ENCODE results near the gene PHKG1. TPM values are rescaled to one million over a fixed set of nuclear protein-coding genes. Genes with fewer than 3 reads are reported as not detected.
A peak's percentile ranks its signal among the peaks of the same experiment; 100 is the strongest.
"Not testable (repeated sequence)": the region's sequence is repeated elsewhere in the genome, so short reads cannot be mapped to it uniquely, and the experiment has no call there.

PHKG1 gene
- polyA plus RNA-seq, 2 of the 4 experiments (the other 2 are of a cell fraction): 0.41 to 1.0 TPM

DNA sequence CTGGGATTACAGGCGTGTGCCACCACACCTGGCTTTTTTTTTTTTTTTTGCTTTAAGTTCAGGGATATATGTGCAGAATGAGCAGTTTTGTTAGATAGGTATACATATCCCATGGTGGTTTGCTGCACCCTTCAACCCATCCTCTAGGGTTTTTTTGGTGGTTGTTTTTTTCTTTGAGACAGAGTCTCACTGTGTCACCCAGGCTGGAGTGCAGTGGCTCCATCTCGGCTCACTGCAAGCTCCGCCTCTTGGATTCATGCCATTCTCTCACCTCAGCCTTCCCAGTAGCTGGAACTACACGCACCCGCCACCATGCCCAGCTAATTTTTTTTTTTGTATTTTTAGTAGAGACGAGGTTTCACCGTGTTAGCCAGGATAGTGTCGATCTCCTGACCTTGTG is 44.0 kb downstream of the PHKG1 start:
- peak overlapping the region; percentile 86 to 93 for H3K27ac ChIP-seq
- not testable (repeated sequence) for H3K9me3 ChIP-seq, ATAC-seq, H3K4me3 ChIP-seq, FAIRE-seq
- TF ChIP-seq JUN (IDR thresholded peaks at IDR 0.05): 0 out of 5 replicates have a peak, but pooled peaks of 1 of the 2 experiments have one; percentile 26
- peak overlapping the region; percentile 87 for H3K4me2 ChIP-seq
- WGBS (ENCODE audit: missing lambda C conversion rate): 26% methylated on average over 8 of the region's 8 CpGs
- ChIA-PET POLR2A (interaction anchor here (1.0 kb wide), 2 partner anchors 14 to 84 kb away, joined by 3 to 5 read pairs; no protein-coding TSS in a partner anchor), CTCF (interaction anchor here (1.6 kb wide), 1 partner anchor 26 kb away, joined by 4 read pairs; no protein-coding TSS in a partner anchor)
- DNase-seq (ENCODE audit: low read depth in 1 of 2, low spot score in 1 of 2): peak in 1 of 2 experiments; percentile 64
- peaks cover 61% of the 10 kb centered on the region for H3K4me1 ChIP-seq

DNA sequence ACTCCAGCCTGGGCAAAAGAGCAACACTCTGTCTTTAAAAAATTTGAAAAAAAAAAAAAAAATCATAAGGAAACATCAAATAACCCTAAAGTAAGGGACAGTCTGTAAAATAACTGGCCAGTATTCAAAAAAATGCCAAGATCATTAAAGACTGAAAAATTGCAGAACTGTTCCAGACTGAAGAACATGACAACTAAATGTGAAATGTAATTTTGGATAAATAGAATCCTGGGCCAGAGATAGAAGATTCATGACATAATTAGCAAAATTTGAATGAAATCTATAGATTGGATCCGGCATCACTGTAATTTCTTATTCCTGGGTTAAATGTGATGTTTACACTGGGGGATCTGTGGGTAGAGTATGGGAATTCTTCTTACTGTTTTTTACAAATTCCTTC is 44.5 kb downstream of the PHKG1 start:
- Histone ChIP-seq H3K4me1 (peaks cover 56% of the 10 kb centered on the region), H3K4me3 (no peak overlapping the region), H3K4me2 (peak overlapping the region; percentile 87), H3K27ac (peak overlapping the region; percentile 86 to 93), H3K9me3 (no peaks in the 10 kb centered on the region)
- ATAC-seq: no peak
- TF ChIP-seq MAZ (IDR thresholded peaks at IDR 0.05; ENCODE audit: borderline replicate concordance, low read depth, low read length): no peak
- TF ChIP-seq, protein P1, sequence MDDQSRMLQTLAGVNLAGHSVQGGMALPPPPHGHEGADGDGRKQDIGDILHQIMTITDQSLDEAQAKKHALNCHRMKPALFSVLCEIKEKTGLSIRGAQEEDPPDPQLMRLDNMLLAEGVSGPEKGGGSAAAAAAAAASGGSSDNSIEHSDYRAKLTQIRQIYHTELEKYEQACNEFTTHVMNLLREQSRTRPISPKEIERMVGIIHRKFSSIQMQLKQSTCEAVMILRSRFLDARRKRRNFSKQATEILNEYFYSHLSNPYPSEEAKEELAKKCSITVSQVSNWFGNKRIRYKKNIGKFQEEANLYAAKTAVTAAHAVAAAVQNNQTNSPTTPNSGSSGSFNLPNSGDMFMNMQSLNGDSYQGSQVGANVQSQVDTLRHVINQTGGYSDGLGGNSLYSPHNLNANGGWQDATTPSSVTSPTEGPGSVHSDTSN (IDR thresholded peaks at IDR 0.05): no peak
- no peak for TF ChIP-seq KDM1A (IDR thresholded peaks at IDR 0.05; ENCODE audit: low read depth)
- TF ChIP-seq, protein P2, sequence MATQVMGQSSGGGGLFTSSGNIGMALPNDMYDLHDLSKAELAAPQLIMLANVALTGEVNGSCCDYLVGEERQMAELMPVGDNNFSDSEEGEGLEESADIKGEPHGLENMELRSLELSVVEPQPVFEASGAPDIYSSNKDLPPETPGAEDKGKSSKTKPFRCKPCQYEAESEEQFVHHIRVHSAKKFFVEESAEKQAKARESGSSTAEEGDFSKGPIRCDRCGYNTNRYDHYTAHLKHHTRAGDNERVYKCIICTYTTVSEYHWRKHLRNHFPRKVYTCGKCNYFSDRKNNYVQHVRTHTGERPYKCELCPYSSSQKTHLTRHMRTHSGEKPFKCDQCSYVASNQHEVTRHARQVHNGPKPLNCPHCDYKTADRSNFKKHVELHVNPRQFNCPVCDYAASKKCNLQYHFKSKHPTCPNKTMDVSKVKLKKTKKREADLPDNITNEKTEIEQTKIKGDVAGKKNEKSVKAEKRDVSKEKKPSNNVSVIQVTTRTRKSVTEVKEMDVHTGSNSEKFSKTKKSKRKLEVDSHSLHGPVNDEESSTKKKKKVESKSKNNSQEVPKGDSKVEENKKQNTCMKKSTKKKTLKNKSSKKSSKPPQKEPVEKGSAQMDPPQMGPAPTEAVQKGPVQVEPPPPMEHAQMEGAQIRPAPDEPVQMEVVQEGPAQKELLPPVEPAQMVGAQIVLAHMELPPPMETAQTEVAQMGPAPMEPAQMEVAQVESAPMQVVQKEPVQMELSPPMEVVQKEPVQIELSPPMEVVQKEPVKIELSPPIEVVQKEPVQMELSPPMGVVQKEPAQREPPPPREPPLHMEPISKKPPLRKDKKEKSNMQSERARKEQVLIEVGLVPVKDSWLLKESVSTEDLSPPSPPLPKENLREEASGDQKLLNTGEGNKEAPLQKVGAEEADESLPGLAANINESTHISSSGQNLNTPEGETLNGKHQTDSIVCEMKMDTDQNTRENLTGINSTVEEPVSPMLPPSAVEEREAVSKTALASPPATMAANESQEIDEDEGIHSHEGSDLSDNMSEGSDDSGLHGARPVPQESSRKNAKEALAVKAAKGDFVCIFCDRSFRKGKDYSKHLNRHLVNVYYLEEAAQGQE (IDR thresholded peaks at IDR 0.05): no peak
- no peak for TF ChIP-seq ZNF302 (CRISPR knock-in tag; IDR thresholded peaks at IDR 0.05)
- TF ChIP-seq CBX8 (IDR thresholded peaks at IDR 0.05): no peak
- no peak for TF ChIP-seq ZC3H11A (IDR thresholded peaks at IDR 0.05)
- no peak for TF ChIP-seq BHLHE40 (IDR thresholded peaks at IDR 0.05; ENCODE audit: low read depth, low read length)
- no peak for FAIRE-seq
- POLR2A ChIA-PET: interaction anchor here (1.0 kb wide), 2 partner anchors 14 to 83 kb away, joined by 3 to 5 read pairs; no protein-coding TSS in a partner anchor
- DNase-seq (ENCODE audit: low read depth in 1 of 2, low spot score in 1 of 2): no peak
- 70% methylated on average over 1 of the region's 1 CpG for WGBS (ENCODE audit: missing lambda C conversion rate)
- CTCF ChIA-PET: interaction anchor here (1.6 kb wide), 1 partner anchor 26 kb away, joined by 4 read pairs; no protein-coding TSS in a partner anchor

DNA sequence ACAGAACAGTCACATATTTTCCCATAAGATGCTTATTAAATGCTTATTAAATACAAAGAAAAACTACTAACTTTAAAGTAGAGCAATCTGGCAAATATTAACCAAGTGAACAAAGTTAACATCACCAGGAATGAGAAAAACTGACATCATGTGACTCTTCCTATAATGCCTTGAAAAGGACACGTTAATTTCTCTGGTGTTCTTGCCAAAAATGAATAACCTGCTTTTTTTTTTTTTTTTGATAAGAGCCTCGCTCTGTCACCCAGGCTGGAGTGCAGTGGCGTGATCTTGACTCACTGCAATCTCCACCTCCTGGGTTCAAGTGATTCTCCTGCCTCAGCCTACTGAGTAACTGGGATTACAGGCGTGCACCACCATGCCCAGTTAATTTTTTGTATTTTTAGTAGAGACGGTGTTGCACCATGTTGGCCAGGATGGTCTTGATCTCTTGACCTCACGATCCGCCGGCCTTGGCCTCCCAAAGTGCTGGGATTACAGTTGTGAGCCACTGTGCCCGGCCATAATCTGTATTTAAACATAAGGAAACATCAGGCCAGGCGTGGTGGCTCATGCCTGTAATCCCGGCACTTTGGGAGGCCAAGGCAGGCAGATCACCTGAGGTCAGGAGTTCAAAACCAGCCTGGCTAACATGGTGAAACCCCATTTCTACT is 45.2 kb downstream of the PHKG1 start:
- CTCF ChIA-PET: interaction anchor here (0.7 kb wide), 1 partner anchor 41 kb away, joined by 4 read pairs; no protein-coding TSS in a partner anchor
- H3K4me1 ChIP-seq: peaks cover 49% of the 10 kb centered on the region
- peak overlapping the region; percentile 87 for H3K4me2 ChIP-seq
- H3K9me3 ChIP-seq, POLR2A ChIA-PET, FAIRE-seq, H3K4me3 ChIP-seq, ATAC-seq: not testable (repeated sequence)
- TF ChIP-seq, protein P3, sequence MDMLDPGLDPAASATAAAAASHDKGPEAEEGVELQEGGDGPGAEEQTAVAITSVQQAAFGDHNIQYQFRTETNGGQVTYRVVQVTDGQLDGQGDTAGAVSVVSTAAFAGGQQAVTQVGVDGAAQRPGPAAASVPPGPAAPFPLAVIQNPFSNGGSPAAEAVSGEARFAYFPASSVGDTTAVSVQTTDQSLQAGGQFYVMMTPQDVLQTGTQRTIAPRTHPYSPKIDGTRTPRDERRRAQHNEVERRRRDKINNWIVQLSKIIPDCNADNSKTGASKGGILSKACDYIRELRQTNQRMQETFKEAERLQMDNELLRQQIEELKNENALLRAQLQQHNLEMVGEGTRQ (IDR thresholded peaks at IDR 0.05): peak; percentile 24; the same call in 1 of the 2 replicates
- TF ChIP-seq, protein P4, sequence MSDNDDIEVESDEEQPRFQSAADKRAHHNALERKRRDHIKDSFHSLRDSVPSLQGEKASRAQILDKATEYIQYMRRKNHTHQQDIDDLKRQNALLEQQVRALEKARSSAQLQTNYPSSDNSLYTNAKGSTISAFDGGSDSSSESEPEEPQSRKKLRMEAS (IDR thresholded peaks at IDR 0.05): 0 out of 2 replicates have a peak, but pooled peaks have one; percentile 2
- 40% methylated on average over 11 of the region's 11 CpGs for WGBS (ENCODE audit: missing lambda C conversion rate)
- DNase-seq (ENCODE audit: low read depth in 1 of 2, low spot score in 1 of 2): peak in 1 of 2 experiments; percentile 25
- peak overlapping the region; percentile 86 to 93 for H3K27ac ChIP-seq

Data from A549 (cell line).